Natural killer cell (primary cell): ENCODE measurements around the gene LHX3. TPM values are rescaled to one million over a fixed set of nuclear protein-coding genes. Genes with fewer than 3 reads are reported as not detected.

Experiments
- ATAC-seq, 3 donors: fragments of 150-1000 bp in 2 of 3; fragments of 200-7000 bp in 1 of 3; cut with Tn5 transposase; 1 replicate in 1 of 3; 2 replicates in 2 of 3; pipeline ENCODE4 v1.10.0; 2021; ENCODE audit warnings: mild to moderate bottlenecking in 2 of 3, moderate library complexity in 2 of 3
- DNase-seq, 2 donors: peaks; one replicate each; pipeline versions ENCODE4 v3.0.0 to v3.0.0-alpha.2; 2013 to 2021; ENCODE audit warnings: mixed read lengths in 1 of 2
- H3K27ac ChIP-seq: one replicate; pipeline ENCODE4 v1.5.1; 2013; ENCODE audit warnings: mild to moderate bottlenecking, low read length
- H3K27me3 ChIP-seq: one replicate; pipeline ENCODE4 v1.6.1; 2013; ENCODE audit warnings: low read length; ENCODE audit not compliant: control insufficient read depth, insufficient read depth
- H3K36me3 ChIP-seq: one replicate; pipeline ENCODE4 v1.6.1; 2013; ENCODE audit warnings: low read length; ENCODE audit not compliant: control insufficient read depth, insufficient read depth
- H3K4me1 ChIP-seq: one replicate; pipeline ENCODE4 v1.6.1; 2013; ENCODE audit warnings: low read length; ENCODE audit not compliant: control insufficient read depth, insufficient read depth
- H3K4me3 ChIP-seq: one replicate; pipeline ENCODE4 v1.5.1; 2013; ENCODE audit warnings: low read length
- H3K9me3 ChIP-seq: one replicate; pipeline ENCODE4 v1.6.1; 2013; ENCODE audit warnings: low read length; ENCODE audit not compliant: control insufficient read depth, insufficient read depth
- H3K27ac Mint-ChIP-seq, 2 donors: one replicate each; pipeline ENCODE4 v1.8.0; 2022; ENCODE audit warnings: mild to moderate bottlenecking in 2 of 2, mixed read lengths in 2 of 2, moderate library complexity in 1 of 2
- H3K27me3 Mint-ChIP-seq, 2 donors: one replicate each; pipeline ENCODE4 v1.8.0; 2022; ENCODE audit warnings: low read depth in 2 of 2, mixed read lengths in 2 of 2
- H3K36me3 Mint-ChIP-seq: one replicate; pipeline ENCODE4 v1.8.0; 2022; ENCODE audit warnings: mixed read lengths
- H3K4me1 Mint-ChIP-seq, 2 donors: one replicate each; pipeline ENCODE4 v1.8.0; 2022; ENCODE audit warnings: mixed read lengths in 2 of 2
- H3K4me3 Mint-ChIP-seq: one replicate; pipeline ENCODE4 v1.8.0; 2022; ENCODE audit warnings: mild to moderate bottlenecking, moderate library complexity, mixed read lengths
- H3K9me3 Mint-ChIP-seq, 2 donors: one replicate each; pipeline ENCODE4 v1.8.0; 2022; ENCODE audit warnings: mixed read lengths in 2 of 2
- whole genome bisulfite sequencing: methylation state at CpG from one replicate; pipeline ENCODE4 v1.1.7; 2013; ENCODE audit warnings: missing lambda C conversion rate; ENCODE audit not compliant: insufficient coverage; 5-methylcytosine and 5-hydroxymethylcytosine counted together
- intact Hi-C: fragments of 100-400 bp; cut with micrococcal nuclease; formaldehyde crosslinking; loops from one replicate; pipeline ENCODE4 v1.14.2; 2022
- total RNA-seq, 4 donors: library from RNA; stranded (reverse); fragments of 120-200 nt in 1 of 4; gene quantifications; one replicate each; pipeline versions ENCODE4 v1.2.3 to v1.2.4, GENCODE V29; 2013 to 2022
- TF ChIP-seq, protein P1 (sequence below): fragments of 200-600 bp; IDR thresholded peaks from one replicate; pipeline ENCODE4 v1.8.0; 2022; ENCODE audit warnings: antibody characterized with exemption

The LHX3 gene
- total RNA-seq, 3 donors from 2014 or later (not counting 1 experiment from before 2014, with no cell fraction given), result 0.38 TPM; not detected in 2

DNA sequence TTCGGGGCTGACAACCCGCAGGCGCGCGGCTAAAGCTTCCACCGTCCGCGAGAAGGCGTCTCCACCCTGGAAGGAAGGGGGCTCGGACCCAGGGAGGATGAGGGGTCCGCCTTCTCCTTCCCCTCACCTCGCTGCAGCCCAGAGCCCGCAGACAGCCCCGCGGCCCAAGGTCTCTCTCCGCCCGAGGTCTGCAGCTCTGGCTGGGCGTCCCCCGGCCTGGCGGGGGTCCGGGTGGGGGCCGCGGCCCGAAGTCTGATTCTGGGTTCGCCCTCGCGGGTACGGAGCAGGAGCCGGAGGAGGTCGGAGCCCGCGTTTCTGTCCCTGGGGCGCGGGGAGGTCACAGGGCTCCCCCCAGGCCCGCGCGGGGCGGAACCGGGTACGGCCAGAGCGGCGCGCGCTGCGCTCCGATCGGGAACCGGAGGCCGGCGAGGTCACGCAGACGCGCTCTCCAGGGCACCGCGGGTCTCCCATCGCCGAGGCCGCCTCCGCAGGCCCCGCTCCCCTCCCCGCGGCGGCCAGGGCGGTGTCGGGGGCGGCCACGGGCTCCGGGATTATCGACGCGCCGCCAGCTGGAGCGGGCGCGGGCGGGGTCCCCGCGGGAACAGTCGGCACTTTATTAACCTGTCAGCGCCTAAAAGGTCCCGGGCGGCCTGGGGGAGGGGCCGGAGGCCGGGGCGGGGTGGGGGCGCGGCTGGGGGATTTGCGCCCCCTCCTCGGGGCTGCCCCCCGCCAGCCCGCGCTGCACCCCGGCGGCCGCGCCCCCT, 11.6 kb downstream of the LHX3 start:
- DNase-seq (no peak), ATAC-seq (no peak)
- Mint-ChIP-seq H3K27me3 (peaks cover 25 to 35% of the 10 kb centered on the region in 2 donors), H3K4me1 (no peaks in the 10 kb centered on the region), H3K36me3 (no peaks in the 10 kb centered on the region), H3K4me3 (no peak overlapping the region), H3K9me3 (no peaks in the 10 kb centered on the region), H3K27ac (no peak overlapping the region)
- Histone ChIP-seq H3K36me3 (no peaks in the 10 kb centered on the region), H3K27ac (no peak overlapping the region), H3K9me3 (no peaks in the 10 kb centered on the region), H3K27me3 (peaks cover 30% of the 10 kb centered on the region), H3K4me3 (no peak overlapping the region), H3K4me1 (no peaks in the 10 kb centered on the region)
- TF ChIP-seq, protein P1, sequence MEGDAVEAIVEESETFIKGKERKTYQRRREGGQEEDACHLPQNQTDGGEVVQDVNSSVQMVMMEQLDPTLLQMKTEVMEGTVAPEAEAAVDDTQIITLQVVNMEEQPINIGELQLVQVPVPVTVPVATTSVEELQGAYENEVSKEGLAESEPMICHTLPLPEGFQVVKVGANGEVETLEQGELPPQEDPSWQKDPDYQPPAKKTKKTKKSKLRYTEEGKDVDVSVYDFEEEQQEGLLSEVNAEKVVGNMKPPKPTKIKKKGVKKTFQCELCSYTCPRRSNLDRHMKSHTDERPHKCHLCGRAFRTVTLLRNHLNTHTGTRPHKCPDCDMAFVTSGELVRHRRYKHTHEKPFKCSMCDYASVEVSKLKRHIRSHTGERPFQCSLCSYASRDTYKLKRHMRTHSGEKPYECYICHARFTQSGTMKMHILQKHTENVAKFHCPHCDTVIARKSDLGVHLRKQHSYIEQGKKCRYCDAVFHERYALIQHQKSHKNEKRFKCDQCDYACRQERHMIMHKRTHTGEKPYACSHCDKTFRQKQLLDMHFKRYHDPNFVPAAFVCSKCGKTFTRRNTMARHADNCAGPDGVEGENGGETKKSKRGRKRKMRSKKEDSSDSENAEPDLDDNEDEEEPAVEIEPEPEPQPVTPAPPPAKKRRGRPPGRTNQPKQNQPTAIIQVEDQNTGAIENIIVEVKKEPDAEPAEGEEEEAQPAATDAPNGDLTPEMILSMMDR, result no peak
- 5% methylated on average over 96 of the region's 96 CpGs for WGBS
- intact Hi-C loops, result no loop called here

DNA sequence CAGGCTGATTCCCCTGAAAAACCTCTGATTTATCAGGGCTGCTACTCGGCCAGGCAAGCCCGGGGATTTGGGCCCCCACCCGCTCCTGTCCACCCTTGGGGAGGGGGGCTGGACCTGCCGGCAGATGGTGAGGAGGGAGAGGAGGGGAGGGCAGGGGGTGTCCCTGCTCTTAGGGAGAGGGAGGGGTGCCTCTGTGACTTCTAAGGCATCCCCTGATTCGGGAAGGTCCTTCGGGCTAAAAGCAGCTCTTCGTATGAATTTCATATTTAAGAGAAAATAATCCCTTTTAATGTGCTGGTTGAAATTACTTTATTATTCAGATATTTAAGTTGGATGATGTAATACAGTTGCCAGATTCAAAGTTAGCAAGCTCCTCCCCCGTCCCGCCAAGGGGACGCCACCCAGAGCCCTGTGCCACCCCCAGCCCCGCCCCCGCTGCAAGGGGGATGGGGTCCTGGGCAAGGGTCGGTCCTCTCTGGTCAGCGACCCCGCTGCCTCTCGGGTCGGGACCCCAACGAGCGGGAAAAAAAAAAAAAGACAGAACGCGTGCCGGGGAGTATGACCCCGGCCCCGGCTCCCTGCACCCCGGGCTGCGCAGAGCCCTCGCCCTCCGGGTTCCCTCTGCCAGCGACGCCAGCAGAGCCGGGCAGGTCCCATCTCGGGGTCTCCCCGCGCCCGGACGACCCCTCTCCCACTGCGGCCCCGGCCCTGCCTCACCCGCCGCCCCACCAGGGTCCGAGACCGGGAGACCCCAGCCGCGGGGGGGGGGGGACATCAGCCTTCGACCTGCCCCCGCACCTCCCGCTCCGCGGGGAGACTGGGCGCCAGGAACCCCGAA, 12.4 kb downstream of the LHX3 start:
- TF ChIP-seq, protein P1, result no peak
- Histone ChIP-seq H3K4me1 (no peaks in the 10 kb centered on the region), H3K36me3 (no peaks in the 10 kb centered on the region), H3K4me3 (no peak overlapping the region), H3K27me3 (peaks cover 23% of the 10 kb centered on the region), H3K27ac (no peak overlapping the region), H3K9me3 (no peaks in the 10 kb centered on the region)
- intact Hi-C loops, result no loop called here
- no peaks in the 10 kb centered on the region for H3K36me3 Mint-ChIP-seq
- no peak overlapping the region for H3K27ac Mint-ChIP-seq
- WGBS, result 7% methylated on average over 51 of the region's 51 CpGs
- H3K9me3 Mint-ChIP-seq, result no peaks in the 10 kb centered on the region
- H3K4me3 Mint-ChIP-seq, result no peak overlapping the region
- DNase-seq (no peak), ATAC-seq (no peak)
- H3K4me1 Mint-ChIP-seq, result no peaks in the 10 kb centered on the region
- peaks cover 25 to 35% of the 10 kb centered on the region in 2 donors for H3K27me3 Mint-ChIP-seq

DNA sequence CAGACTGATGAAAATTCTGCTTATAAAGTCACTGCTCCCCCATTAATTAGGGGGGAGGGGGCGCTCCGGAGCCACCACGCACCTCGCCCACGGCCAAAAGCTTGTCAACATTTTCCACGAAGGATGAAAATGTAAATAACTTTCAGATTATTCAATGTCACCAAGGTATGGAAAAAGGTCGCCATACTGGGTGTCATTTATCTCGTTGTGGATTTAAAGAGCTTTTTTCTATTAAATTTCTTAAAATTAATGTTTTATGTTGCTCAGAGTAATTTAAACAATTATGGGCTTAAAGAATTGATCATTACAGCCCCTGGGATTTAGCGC, 13.0 kb downstream of the LHX3 start:
- Mint-ChIP-seq H3K4me3 (no peak overlapping the region), H3K4me1 (no peaks in the 10 kb centered on the region), H3K27ac (no peak overlapping the region), H3K36me3 (no peaks in the 10 kb centered on the region), H3K9me3 (no peaks in the 10 kb centered on the region), H3K27me3 (peaks cover 23 to 34% of the 10 kb centered on the region in 2 donors)
- peaks cover 20% of the 10 kb centered on the region for H3K27me3 ChIP-seq
- H3K4me3 ChIP-seq, result no peak overlapping the region
- intact Hi-C loops, result no loop called here
- ATAC-seq (no peak), DNase-seq (no peak)
- H3K27ac ChIP-seq, result no peak overlapping the region
- 8% methylated on average over 7 of the region's 9 CpGs for WGBS
- no peaks in the 10 kb centered on the region for H3K36me3 ChIP-seq
- H3K9me3 ChIP-seq, result no peaks in the 10 kb centered on the region
- TF ChIP-seq, protein P1, result no peak
- no peaks in the 10 kb centered on the region for H3K4me1 ChIP-seq
